Left renal pelvis (tissue), 4 donors: Measurements from ENCODE around the gene DHCR24. TPM values are rescaled to one million over a fixed set of nuclear protein-coding genes. Genes with fewer than 3 reads are reported as not detected.

Experiments used
- DNase-seq, 4 donors: peaks; one replicate each; pipeline ENCODE4 v3.0.0-alpha.2; 2013; ENCODE audit warnings: low read depth in 4 of 4, low spot score in 3 of 4
- polyA plus RNA-seq, 4 donors: library from polyadenylated mRNA; unstranded; fragments of 120-200 nt; gene quantifications; one replicate each; pipeline ENCODE4 v1.2.1, GENCODE V29; 2013; ENCODE audit not compliant: insufficient read length in 4 of 4

Gene DHCR24
- polyA plus RNA-seq, 4 donors = 33.2 to 88.0 (median 70.4) TPM

- no peak for DNase-seq
Observed at GRCh38 chr1:54848134-54848948, 38.7 kb downstream of the DHCR24 start.

DNA sequence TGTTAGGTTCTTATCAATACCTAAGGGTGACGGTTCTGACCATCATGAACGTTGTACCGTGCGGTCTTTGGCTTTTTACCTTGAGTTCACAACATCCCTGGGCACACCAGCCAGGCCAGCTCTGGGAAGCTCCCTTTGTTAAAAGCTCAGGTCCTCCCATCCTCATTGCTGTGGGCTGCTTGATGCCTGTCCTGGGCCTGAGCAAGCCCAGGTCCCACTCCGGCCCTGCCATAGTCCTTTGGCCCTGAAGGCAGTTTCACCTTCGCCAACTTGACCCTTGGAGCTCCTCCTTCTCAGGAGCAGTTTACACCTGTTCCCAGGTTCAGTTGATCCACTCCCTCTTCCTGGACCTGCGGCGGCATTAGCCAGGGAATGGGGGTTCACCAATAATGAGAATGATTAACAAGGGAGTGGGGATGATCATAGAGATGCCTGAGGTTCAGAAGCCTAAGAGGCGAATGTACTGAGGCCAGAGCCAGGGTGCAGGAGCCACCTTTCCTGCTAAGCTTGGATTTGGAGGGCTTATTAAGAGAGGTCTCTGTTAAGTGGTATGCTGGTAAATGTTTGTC is 40.2 kb downstream of the DHCR24 start:
- no peak for DNase-seq

DNA sequence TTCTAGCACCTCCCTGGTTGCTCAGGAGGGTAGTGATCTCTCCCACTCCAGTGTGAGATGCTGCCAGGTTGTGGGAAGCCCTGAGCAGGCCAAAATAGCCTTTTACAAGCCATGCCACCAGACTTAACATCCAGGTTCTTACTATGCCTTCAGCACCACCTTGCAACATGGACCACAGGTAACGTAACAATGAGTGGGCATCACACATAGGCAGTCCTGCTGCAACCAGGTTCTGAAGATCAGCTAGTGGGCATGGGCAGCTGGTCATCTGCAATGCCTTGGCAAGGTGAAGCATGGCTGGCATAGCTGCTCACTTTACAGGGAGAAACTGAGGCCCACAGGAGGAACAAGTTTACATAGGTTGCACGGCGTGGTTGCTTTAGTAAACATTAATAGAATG is 40.7 kb downstream of the DHCR24 start:
- no peak for DNase-seq

- DNase-seq = no peak
Observed at GRCh38 chr1:54845772-54846171, 41.2 kb downstream of the DHCR24 start.

- no peak for DNase-seq
Observed at GRCh38 chr1:54844564-54844963, 42.4 kb downstream of the DHCR24 start.

DNA sequence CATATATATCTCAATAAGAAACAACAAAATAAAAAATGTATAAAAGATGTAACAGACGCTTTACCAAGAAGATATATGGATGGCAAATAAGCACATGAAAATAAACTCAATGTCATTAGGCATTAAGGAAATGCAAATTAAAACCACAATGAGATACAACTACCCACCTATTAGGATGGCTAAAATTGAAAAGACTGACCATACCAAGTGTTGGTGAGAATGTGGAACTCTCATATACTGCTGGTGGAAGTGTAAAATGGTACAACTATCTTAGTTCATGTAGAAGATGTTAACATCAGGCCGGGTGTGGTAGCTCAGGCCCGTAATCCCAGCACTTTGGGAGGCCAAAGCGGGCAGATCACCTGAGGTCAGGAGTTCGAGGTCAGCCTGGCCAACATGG is 43.5 kb downstream of the DHCR24 start:
- DNase-seq = no peak

- no peak for DNase-seq
Observed at GRCh38 chr1:54842963-54843362, 44.0 kb downstream of the DHCR24 start.

GRCh38 chr1:54842206-54842915 is 44.6 kb downstream of the DHCR24 start:
- no peak for DNase-seq

GRCh38 chr1:54839824-54840223 is 47.2 kb downstream of the DHCR24 start:
- no peak for DNase-seq

- DNase-seq = no peak
Observed at GRCh38 chr1:54838565-54839180, 48.3 kb downstream of the DHCR24 start.

DNA sequence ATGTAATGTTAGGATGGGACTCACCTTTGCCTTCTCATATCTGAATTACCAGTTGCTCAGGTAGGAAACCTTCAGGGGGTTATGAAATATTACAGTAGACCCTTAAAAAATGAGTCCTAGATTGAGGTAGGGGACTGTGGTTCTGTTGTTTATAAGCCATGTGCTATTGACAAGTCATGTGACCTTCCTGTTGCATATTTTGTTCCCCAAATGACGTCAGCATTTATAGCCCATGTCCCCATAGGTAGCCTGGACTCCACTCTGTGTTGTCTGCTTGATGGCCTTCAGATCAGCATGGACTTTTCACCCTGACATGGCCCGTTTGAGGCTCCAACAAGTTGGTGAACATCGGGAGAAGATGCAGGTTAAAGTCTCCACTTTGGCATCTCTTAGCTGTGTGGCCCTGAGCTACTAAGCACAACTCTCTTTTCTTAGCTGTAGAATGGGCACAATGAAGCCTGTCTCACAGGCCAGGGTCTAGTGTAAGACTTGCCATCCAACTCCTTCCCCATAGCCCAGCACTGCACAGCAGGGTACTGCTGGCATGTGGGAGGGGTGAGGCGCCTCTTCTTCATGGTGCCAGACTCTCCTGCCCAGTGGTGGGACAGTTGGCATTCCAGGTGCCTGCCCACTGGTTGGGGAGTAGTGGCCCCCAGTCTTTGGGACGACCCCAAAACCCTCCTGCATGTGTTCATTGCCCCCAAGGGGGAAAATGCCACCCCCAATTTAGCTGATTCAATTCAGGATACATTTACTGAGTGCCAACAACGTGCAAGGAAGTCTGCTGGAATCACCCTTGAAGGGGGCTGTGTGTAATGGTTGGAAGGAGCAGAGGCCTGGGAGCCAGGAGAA is 49.8 kb downstream of the DHCR24 start:
- no peak for DNase-seq

DNA sequence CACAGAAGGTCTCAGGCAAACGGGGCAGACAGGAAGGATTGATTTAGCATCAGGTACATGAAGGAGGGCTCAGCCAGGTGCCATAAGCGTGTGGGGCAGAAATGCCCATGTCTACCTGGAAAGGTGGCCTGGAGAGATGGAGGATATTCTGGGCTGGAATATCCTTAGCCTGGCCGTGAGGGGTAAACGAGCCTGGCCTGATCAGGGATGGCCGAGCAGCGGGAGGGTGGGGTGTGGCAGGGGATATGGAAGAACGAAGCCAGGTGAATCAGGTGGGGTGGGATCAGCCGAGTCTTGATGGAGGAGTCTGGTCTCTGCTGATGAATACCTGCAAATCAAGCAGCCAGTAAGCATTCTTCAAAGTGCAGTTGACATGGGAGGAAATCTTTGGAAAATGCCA is 50.4 kb downstream of the DHCR24 start:
- DNase-seq = no peak

- DNase-seq = no peak
Observed at GRCh38 chr1:54835970-54836369, 51.0 kb downstream of the DHCR24 start.

GRCh38 chr1:54835131-54835898 is 51.7 kb downstream of the DHCR24 start:
- DNase-seq = no peak

DNA sequence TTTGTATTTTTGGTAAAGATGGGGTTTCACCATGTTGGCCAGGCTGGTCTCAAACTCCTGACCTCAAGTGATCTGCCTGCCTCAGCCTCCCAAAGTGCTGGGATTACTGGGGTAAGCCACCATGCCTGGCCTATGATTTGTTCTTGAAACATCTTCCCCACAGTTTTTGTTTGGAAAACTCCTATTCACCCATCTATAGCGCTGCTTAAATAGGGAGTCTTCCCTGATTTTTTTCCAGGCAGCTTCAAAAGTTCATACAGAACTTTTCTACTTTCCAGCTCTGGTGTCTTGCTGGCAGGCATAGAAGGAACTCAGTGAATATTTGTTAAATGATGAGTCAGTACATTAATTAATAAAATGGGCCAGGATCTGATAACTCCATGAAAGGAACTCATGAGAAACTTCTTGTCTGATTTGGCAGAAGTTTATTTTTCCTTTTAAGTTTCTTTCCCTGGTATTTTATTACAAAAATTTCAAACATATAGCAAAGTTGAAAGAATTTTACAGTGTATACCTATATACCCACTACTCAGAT is 52.9 kb downstream of the DHCR24 start:
- DNase-seq = no peak

- no peak for DNase-seq
Observed at GRCh38 chr1:54833121-54833520, 53.9 kb downstream of the DHCR24 start.

- DNase-seq = no peak
Observed at GRCh38 chr1:54826226-54826816, 60.7 kb downstream of the DHCR24 start.

DNA sequence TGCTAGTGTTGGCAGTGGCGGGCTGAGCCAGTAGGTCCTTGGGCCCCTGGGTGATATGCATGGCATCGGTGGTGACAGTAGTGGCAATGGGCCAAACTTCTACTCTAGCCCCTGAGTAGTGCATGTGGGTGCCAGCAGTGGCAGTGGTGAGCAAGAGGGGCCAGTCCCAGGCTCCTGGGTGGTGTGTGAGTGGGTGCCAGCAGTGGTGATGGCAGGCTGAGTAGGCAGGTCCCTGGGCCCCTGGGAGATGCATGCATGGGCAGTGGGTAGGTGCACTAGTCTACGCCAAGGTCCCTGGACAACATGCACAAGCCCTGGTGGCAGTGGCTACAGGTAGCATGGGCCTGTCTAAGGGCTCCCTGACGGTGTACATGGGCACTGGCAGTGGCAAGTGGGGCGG is 61.3 kb downstream of the DHCR24 start:
- no peak for DNase-seq

DNA sequence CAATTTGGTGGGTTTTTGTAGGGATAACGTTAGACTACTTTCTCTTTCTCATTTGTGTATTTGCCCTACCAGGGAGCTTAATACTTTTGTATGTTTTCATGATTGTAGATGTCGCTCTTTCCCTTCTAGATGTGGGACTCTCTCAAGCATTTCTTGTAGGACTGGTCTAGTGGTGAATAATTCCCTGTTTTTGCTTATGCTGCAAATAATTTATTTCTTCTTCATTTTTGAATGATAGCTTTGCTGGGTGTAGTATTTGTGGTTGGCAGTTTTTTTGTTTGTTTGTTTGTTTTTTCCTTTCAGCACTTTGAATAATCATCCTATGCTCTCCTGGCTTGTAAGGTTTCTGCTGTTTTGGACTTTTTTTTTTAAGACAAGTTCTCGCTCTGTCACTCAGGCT is 63.3 kb downstream of the DHCR24 start:
- DNase-seq = no peak
